Kidney capillary endothelial cell (primary cell): ENCODE data around the gene NGB.
"Not testable (repeated sequence)": the region's sequence is repeated elsewhere in the genome, so short reads cannot be mapped to it uniquely, and the experiment has no call there.

Experiments used
- DNase-seq: peaks from one replicate; pipeline ENCODE4 v3.0.0-alpha.2; 2018; ENCODE audit warnings: low spot score

Gene NGB

DNA sequence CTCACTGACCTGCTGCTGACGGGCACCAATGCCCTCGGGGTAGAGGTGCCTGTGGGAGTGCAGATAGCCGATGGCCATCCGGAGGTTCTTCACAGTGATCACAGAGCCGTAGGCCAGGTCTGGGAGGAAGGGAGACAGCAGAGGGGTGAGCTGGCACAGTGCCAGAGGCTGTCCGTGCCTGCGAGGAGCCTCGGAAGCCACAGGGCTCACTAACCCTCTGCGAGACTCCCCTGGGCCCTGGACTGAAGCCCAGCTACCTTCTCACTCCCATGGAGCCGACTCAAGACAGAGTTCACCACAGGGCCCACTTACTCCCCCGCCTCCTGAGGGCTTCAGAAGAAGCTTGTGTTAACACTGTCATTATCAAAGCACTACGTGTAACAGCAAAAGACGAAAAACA, 25.1 kb upstream of the NGB start:
- DNase-seq = no peak

- DNase-seq = no peak
Measured at GRCh38 chr14:77290705-77291104, 19.7 kb upstream of the NGB start.

- no peak for DNase-seq
Measured at GRCh38 chr14:77286576-77286975, 15.6 kb upstream of the NGB start.

DNA sequence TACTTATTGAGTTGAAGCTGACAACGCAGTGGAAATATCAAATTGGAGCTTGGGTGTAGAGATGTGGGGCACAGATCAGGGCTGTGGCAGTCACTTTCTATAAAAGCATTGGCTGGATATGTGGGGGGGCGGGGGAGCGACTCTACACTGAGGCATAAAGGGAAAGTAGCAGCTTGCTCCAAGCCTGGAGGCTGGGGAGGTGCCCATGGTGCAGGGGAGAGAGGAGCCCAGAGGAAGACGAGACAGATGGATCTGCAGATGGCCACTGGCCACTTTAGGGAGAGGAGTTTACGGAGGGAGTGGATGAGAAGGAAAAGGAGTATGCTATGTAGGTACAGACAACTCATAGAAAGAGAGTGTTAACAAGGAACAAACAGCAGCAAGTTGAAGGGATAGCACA, 13.5 kb upstream of the NGB start:
- no peak for DNase-seq

- DNase-seq = no peak
Measured at GRCh38 chr14:77284066-77284465, 13.1 kb upstream of the NGB start.

GRCh38 chr14:77281852-77282410, 10.9 kb upstream of the NGB start:
- DNase-seq = no peak

DNA sequence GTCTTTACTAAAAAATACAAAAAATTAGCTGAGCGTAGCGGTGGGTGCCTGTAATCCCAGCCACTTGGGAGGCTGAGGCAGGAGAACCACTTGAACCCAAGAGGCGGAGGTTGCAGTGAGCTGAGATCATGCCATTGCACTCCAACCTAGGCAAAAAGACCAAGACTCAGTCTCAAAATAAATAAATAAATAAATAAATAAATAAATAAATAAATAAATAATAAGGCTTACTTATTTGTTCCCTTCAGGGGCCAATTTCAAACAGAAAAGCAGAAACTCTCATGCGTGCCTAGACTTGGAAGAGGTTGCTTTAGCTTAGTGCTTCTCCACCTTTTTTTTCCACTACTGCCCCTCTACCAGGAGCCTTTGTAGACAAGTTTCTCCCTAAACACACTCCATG, 9.9 kb upstream of the NGB start:
- not testable (repeated sequence) for DNase-seq

DNA sequence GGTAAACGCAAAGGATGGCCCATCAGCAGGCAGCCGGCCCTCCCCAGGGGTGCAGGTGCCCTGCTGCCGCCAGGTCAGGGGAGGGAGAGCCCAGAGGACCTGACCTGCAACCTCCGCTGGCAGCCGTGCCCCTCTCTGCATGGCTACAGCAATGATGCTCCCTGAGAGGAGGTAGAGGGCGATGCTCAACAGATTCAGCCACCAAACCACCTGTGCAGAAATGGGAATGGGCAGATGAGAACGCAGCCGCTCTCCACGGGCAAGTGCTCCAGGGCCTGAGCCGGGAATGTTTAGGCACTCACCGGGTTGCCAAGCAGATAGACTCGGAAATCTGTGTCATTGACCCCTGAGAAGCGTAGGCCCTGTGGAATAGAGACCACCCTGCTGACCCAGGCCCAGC, 8.7 kb upstream of the NGB start:
- DNase-seq = no peak

DNA sequence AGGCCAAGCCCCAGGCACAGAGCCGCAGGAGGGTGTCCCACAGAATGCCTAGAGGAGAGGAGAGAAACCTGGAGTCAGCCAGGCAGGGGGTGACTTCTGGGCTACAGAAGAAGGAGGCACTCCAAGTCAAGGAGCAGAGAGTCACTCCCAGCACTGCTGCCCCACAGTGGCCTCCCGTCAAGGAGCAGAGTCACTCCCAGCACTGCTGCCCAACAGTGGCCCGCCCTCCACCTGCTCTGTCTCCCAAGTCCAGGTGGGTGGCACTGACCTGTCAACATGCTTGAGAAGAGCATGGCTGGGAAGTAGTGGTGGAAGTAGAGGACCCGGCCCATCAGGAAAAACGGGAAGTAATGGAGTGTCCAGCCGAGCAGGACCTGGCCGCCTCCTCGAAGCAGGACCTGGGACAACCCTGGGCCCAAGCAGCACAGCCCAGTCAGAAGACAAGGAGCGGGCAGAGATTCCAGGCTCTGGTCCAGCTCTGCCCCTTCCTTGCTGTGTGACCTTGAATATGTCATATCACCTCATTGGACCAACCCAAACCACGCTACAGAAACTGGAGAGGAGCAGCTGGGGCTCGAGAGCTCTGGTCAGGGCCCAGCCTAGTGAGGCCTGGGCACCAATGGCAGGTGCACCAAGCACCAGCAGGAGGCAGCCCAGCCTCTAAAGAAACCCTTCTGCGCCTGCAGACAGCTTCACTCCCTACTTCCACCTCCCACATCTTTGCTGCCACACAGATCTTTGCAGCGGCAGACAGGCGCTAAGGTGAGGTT, 7.6 kb upstream of the NGB start:
- DNase-seq = no peak

- no peak for DNase-seq
Measured at GRCh38 chr14:77276959-77277358, 6.0 kb upstream of the NGB start.

GRCh38 chr14:77276295-77276935, 5.4 kb upstream of the NGB start:
- no peak for DNase-seq

DNA sequence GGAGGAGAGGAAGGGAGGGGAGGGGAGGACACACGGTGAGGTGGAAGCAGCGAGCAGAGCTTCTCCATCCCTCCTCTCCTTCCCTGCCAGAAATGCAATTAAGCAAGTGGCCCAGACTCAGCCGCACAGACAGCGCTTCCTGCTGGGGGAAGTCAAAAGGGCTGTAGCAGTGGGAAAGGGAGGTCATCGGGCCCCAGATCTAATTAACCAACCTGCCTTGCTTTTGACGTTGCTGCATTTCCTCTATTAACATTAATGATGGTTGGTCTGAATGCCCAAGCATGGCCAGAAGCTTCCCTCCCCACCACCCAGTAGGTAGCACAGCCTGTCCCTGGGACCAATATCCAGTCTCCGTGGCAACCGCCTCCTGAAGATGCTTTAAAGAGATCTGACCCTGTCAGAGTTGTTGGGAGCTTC, 4.6 kb upstream of the NGB start:
- DNase-seq = no peak

- no peak for DNase-seq
Measured at GRCh38 chr14:77275041-77275580, 4.1 kb upstream of the NGB start.

- DNase-seq = no peak
Measured at GRCh38 chr14:77273796-77274195, 2.8 kb upstream of the NGB start.

GRCh38 chr14:77272261-77272660, 1.3 kb upstream of the NGB start:
- no peak for DNase-seq

DNA sequence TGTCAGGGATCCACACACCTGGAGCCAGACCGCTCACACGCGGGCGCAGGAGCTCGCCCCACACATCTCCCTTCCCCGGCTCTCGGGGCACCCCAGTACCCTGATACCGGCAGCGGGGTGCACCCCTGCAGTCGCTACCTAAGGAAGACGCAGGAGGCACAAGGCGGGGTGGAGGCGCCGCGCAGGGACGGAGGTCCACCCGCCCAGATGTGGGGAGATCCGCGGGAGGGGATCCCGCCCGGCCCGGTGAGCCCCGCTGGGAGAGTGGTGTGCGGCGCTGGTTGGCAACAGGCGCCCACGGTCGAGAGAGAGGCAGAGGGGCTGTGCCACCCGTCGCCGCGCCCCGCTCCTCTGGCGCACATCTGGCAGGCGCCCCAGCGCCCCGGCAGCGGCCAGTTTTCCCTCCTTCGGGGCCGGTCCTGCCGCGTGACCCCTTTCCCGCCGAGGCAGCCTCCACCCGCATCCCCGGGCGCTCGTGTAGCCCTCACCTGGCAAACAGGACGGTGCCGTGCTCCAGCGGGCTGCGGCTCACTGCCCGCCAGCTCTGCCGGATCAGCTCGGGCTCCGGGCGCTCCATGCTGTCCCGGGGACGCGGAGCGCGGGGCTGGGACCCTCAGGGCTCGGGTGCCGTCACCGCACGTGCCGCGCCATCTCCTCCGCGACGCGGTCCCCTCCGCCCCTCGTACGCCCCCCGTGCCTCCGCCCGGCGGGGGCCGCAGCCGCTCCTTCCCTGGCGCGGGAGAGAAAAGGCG, 469 bp downstream of the NGB start:
- DNase-seq = no peak

- no peak for DNase-seq
Measured at GRCh38 chr14:77268989-77269600, 1.9 kb downstream of the NGB start.

DNA sequence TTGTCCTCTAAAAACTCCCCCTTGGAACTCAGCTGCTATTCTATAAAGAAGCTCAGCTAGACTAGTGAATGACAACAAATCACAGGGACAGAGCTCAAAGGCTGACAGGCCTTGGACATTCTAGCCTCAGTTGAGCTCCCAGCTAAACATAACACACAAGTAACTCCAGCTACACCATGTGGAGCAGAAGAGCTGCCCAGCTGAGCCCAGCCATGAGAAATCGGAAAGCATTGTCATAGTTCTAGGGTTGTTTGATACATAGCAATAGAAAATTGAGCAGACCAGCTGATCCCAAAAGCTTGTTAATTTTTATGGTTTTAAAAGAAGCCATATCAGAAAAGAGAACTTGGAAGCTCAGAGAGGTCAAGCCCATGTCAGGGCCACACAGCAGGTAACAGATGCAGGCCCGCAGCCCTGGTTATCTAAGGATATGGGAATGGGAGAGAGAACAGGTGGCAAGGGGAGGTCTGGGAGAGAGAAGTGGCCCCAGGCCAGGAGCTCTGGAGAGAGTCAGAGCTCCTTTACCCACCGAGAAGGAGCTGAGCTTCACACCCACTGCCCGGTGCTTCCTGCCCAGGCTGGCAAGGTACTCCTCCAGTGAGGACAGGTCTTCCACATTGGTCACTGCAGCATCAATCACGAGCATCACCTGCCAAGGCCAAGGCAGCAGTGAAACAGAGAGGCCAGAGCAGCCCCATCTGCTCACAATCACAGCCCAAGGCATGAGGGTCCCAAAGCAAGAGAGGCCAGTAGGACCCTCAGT, 2.9 kb downstream of the NGB start:
- DNase-seq = no peak

GRCh38 chr14:77266336-77266735, 4.7 kb downstream of the NGB start:
- no peak for DNase-seq

- DNase-seq = no peak
Measured at GRCh38 chr14:77265561-77266335, 5.3 kb downstream of the NGB start.

GRCh38 chr14:77265187-77265515, 5.9 kb downstream of the NGB start:
- no peak for DNase-seq
